T-helper 2 cell treated with Interferon-gamma antibody and Interleukin-4, amounts not matched to agents 5 μg/mL and 100 μg/mL, for 36 hours (primary cell): ENCODE results near the gene ZNF423.

ENCODE experiments used
- DNase-seq: peaks from one replicate; pipeline ENCODE4 v3.0.0; 2021; ENCODE audit warnings: low spot score
- H3K27ac Mint-ChIP-seq: one replicate; pipeline ENCODE4 v1.8.0; 2021; ENCODE audit warnings: mild to moderate bottlenecking, mixed read lengths
- H3K27me3 Mint-ChIP-seq: one replicate; pipeline ENCODE4 v1.8.0; 2021; ENCODE audit warnings: low read depth, mixed read lengths
- H3K36me3 Mint-ChIP-seq: one replicate; pipeline ENCODE4 v1.8.0; 2021; ENCODE audit warnings: low read depth, mixed read lengths
- H3K4me1 Mint-ChIP-seq: one replicate; pipeline ENCODE4 v1.8.0; 2021; ENCODE audit warnings: low read depth, mixed read lengths
- H3K4me3 Mint-ChIP-seq: one replicate; pipeline ENCODE4 v1.8.0; 2022; ENCODE audit warnings: mild to moderate bottlenecking, moderate library complexity, mixed read lengths
- H3K9me3 Mint-ChIP-seq: one replicate; pipeline ENCODE4 v1.8.0; 2021; ENCODE audit warnings: mixed read lengths

ZNF423 gene

DNA sequence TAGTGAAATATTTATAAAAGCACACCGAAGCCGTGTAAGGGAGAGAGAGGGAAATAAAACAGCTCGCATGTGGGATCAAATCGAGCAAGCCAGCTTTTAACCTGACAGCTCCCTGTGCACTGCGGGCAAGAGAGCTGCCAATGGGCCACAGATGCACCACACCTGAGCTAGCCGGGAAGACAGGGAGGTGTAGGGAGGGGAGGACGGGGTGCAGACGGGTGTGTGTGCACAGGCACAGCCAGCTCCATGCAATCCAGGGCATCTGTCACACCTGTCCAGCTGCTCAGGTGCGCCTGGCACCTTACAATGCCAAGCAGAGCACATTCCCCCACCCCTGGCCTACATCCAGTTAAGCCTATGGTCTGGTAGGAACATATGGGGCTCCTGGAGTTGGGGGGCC lies 412.3 kb downstream of the ZNF423 start:
- Mint-ChIP-seq H3K4me1 (peaks cover 17% of the 10 kb centered on the region), H3K27ac (no peak overlapping the region), H3K36me3 (no peaks in the 10 kb centered on the region), H3K27me3 (peaks cover 16% of the 10 kb centered on the region), H3K4me3 (no peak overlapping the region), H3K9me3 (no peaks in the 10 kb centered on the region)
- DNase-seq, result no peak

DNA sequence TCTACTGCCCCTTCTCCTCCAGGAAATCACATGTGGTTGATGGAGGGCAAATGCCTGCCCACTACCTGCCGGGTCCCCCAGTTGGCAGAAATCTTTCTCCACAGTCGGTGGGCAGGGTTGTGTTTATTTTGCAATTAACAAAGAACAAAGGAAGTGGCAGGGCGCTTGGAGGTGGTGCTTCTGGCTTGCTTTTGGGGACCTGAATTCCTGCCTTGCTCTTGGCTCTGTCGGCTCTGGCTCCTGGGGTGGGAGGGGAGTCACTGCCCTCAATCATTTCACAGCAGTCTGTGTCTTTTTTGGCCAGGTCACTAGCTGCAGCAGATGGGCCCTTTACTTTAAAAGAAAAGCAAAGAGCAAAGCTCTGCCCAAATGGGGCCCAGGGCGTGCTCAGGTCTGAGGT lies 413.1 kb downstream of the ZNF423 start:
- no peak overlapping the region for H3K4me3 Mint-ChIP-seq
- peaks cover 16% of the 10 kb centered on the region for H3K27me3 Mint-ChIP-seq
- DNase-seq, result no peak
- no peaks in the 10 kb centered on the region for H3K9me3 Mint-ChIP-seq
- H3K36me3 Mint-ChIP-seq, result no peaks in the 10 kb centered on the region
- H3K27ac Mint-ChIP-seq, result no peak overlapping the region
- H3K4me1 Mint-ChIP-seq, result peaks cover 17% of the 10 kb centered on the region

DNA sequence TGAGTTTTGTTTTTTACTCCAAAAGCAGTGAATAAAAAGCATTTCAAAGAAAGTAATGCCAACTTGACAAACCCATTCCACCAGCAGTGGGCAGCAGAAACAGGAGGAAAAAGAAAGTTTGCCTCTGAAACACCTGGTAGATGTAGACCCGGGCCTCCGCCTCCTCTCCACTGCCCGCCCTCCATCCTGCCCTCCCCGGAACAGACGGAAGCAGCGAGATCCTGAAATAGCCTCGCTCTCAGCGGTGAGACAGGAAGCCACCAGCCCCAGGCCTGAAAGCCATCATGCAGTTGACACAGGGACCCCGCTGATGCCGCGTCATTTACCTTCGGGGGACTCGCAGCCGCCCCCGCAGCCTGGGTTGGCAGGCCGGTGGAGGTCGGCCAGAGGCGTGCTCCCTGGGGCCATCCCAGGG lies 414.5 kb downstream of the ZNF423 start:
- peak; percentile 40 for DNase-seq
- no peaks in the 10 kb centered on the region for H3K36me3 Mint-ChIP-seq
- H3K4me1 Mint-ChIP-seq, result peaks cover 17% of the 10 kb centered on the region
- H3K27me3 Mint-ChIP-seq, result peaks cover 8% of the 10 kb centered on the region
- H3K9me3 Mint-ChIP-seq, result no peaks in the 10 kb centered on the region
- H3K4me3 Mint-ChIP-seq, result peak overlapping the region; percentile 45
- H3K27ac Mint-ChIP-seq, result no peak overlapping the region

DNA sequence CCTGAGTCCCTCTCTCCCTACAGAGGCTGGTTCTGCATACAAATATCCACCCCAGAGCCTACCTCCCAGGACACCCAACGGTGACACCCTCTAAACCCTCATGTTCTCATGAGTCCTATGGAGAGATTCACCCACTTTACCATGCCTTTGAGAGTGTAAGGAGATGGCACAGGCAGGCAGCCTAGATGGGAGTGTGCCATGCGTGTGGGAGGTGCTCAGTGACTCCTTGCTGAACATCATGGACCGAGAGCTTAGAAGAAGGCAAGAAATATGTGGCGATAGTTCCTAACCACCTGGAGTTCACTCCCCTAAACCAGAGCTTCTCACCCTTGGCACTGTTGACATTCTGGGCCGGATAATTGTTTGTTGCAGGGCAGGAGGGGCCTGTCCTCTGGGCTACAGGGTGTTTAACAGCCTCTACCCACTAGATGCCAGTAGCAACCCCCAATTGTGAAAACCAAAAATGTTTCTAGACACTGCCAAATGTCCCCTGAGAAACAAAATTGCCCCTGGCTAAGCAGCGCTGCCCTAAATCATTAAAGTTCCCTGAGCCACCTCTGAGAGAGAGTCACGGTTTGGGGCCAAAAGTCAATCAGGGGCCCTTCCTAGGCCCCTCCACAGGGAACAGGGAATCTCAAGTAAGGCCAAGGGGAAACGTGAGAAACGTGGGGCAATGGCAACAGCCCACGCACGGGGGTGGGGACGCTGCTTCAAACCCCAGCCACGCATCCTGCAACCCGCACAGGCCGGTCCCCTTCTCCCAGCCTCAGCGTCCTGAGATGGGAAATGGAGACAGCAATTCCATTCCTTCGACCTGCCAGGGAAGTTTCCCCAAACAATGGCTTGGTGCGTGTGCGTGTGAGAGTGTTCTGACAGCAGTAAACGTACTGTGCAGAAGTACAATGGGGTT lies 415.5 kb downstream of the ZNF423 start:
- Mint-ChIP-seq H3K9me3 (no peaks in the 10 kb centered on the region), H3K4me3 (no peak overlapping the region), H3K36me3 (no peaks in the 10 kb centered on the region), H3K4me1 (peaks cover 17% of the 10 kb centered on the region), H3K27me3 (peaks cover 2% of the 10 kb centered on the region), H3K27ac (no peak overlapping the region)
- DNase-seq, result no peak

DNA sequence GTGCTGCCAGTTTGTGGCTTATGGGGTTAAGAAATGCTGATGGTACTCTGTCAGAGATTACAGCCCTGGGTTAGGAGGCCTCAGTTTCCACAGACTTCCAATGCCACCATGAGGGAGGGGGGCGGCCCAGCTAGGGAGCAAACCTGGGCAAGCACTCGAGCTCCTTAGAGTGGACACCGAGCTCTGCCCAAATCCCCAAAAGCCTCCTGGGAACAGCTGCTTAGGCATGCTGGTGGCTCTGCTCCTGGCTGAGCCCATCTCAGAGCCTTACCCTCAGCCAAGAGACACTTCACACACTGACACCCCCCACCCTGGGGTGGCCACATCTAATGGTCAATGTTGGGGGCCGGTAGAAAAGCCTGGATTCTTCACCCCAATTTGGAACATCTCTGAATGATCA lies 416.2 kb downstream of the ZNF423 start:
- no peak overlapping the region for H3K27ac Mint-ChIP-seq
- H3K9me3 Mint-ChIP-seq, result no peaks in the 10 kb centered on the region
- no peak overlapping the region for H3K4me3 Mint-ChIP-seq
- DNase-seq, result no peak
- H3K36me3 Mint-ChIP-seq, result no peaks in the 10 kb centered on the region
- H3K4me1 Mint-ChIP-seq, result peaks cover 17% of the 10 kb centered on the region
- peaks cover 2% of the 10 kb centered on the region for H3K27me3 Mint-ChIP-seq

DNA sequence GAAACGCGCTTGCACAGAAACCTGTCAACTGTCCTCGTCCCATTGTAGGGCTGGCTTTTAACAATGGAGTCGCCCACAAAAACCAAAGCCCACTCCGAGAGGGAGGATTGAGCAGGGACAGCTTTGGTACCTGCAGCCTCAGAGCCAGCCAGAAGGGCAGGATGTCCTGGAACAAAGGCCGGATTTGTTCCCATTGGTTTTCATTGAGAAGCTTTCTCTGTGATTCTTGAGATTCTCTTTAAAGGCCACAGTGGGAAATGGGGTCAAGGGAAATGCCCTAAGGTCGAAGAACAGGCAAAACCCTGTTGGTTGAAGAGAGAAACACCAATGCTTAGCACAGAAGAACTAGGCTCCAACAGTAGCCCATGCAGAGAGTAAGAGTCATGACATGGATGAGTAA lies 416.9 kb downstream of the ZNF423 start:
- H3K27me3 Mint-ChIP-seq, result peaks cover 2% of the 10 kb centered on the region
- peaks cover 17% of the 10 kb centered on the region for H3K4me1 Mint-ChIP-seq
- no peak for DNase-seq
- no peaks in the 10 kb centered on the region for H3K36me3 Mint-ChIP-seq
- H3K9me3 Mint-ChIP-seq, result no peaks in the 10 kb centered on the region
- H3K27ac Mint-ChIP-seq, result no peak overlapping the region
- H3K4me3 Mint-ChIP-seq, result no peak overlapping the region
